ENCODE results near the gene GABBR2.

- TF ChIP-seq EZH2 (IDR thresholded peaks at IDR 0.05; ENCODE audit: low read depth, low read length, severe bottlenecking) (no peak), CTCF (IDR thresholded peaks at IDR 0.05; ENCODE audit: control extremely low read depth in 1 of 3, insufficient read depth in 1 of 3, low read depth in 1 of 3, low read length in 3 of 3) (no peak), POU5F1 (IDR thresholded peaks at IDR 0.05; ENCODE audit: low read depth, low read length) (no peak), ATF2 (IDR thresholded peaks at IDR 0.05; ENCODE audit: low read length) (no peak), BACH1 (IDR thresholded peaks at IDR 0.05; ENCODE audit: low read length) (no peak), POLR2A (IDR thresholded peaks at IDR 0.05; ENCODE audit: control extremely low read depth in 1 of 2, low read depth in 2 of 2, low read length in 2 of 2) (no peak)
Measured at GRCh38 chr9:98403715-98404114, 305.0 kb downstream of the GABBR2 start.

Measured in H1 (cell line).